ENCODE data around the gene GLS2. TPM values are rescaled to one million over a fixed set of nuclear protein-coding genes. Genes with fewer than 3 reads are reported as not detected.

GLS2 gene
- total and polyA plus RNA-seq, 4 donors = 28.0 to 53.8 (median 47.9) TPM

DNA sequence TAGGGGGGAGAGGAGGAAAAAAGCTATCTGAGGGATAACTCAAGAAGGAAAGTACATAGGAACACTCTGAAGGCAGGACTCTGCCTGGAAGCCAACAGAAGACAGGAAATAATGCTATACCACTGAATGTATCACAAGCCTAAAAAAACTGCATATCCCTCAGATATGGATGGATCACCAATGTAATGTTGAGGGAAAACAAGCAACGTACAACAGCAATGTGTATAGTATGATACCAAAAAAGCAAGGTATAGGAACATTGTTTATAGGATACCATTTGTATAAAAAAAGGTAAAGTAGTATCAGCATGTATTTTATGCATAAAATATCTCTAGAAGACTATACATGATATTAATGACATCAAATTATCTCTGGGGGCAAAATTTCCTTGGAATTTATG is 3.4 kb downstream of the GLS2 start:
- TF ChIP-seq SP1 (IDR thresholded peaks at IDR 0.05) (no peak), FOXA2 (IDR thresholded peaks at IDR 0.05) (no peak), JUND (IDR thresholded peaks at IDR 0.05) (no peak), YY1 (IDR thresholded peaks at IDR 0.05) (no peak), RXRA (IDR thresholded peaks at IDR 0.05) (no peak), HNF4A (conservative IDR thresholded peaks at IDR 0.05) (no peak), TAF1 (conservative IDR thresholded peaks at IDR 0.05) (no peak), FOXA1 (IDR thresholded peaks at IDR 0.05) (no peak), HNF4G (IDR thresholded peaks at IDR 0.05) (no peak), RAD21 (IDR thresholded peaks at IDR 0.05) (no peak), NR2F2 (IDR thresholded peaks at IDR 0.05) (no peak), GABPA (IDR thresholded peaks at IDR 0.05 in 1 of 2, conservative IDR thresholded peaks at IDR 0.05 in 1 of 2) (no peak), EGR1 (IDR thresholded peaks at IDR 0.05; ENCODE audit: low read depth in 2 of 2) (no peak)
- TF ChIP-seq, protein P1, sequence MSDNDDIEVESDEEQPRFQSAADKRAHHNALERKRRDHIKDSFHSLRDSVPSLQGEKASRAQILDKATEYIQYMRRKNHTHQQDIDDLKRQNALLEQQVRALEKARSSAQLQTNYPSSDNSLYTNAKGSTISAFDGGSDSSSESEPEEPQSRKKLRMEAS (IDR thresholded peaks at IDR 0.05) = no peak
- TF ChIP-seq, protein P2, sequence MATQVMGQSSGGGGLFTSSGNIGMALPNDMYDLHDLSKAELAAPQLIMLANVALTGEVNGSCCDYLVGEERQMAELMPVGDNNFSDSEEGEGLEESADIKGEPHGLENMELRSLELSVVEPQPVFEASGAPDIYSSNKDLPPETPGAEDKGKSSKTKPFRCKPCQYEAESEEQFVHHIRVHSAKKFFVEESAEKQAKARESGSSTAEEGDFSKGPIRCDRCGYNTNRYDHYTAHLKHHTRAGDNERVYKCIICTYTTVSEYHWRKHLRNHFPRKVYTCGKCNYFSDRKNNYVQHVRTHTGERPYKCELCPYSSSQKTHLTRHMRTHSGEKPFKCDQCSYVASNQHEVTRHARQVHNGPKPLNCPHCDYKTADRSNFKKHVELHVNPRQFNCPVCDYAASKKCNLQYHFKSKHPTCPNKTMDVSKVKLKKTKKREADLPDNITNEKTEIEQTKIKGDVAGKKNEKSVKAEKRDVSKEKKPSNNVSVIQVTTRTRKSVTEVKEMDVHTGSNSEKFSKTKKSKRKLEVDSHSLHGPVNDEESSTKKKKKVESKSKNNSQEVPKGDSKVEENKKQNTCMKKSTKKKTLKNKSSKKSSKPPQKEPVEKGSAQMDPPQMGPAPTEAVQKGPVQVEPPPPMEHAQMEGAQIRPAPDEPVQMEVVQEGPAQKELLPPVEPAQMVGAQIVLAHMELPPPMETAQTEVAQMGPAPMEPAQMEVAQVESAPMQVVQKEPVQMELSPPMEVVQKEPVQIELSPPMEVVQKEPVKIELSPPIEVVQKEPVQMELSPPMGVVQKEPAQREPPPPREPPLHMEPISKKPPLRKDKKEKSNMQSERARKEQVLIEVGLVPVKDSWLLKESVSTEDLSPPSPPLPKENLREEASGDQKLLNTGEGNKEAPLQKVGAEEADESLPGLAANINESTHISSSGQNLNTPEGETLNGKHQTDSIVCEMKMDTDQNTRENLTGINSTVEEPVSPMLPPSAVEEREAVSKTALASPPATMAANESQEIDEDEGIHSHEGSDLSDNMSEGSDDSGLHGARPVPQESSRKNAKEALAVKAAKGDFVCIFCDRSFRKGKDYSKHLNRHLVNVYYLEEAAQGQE (IDR thresholded peaks at IDR 0.05) = no peak
- TF ChIP-seq, protein P3, sequence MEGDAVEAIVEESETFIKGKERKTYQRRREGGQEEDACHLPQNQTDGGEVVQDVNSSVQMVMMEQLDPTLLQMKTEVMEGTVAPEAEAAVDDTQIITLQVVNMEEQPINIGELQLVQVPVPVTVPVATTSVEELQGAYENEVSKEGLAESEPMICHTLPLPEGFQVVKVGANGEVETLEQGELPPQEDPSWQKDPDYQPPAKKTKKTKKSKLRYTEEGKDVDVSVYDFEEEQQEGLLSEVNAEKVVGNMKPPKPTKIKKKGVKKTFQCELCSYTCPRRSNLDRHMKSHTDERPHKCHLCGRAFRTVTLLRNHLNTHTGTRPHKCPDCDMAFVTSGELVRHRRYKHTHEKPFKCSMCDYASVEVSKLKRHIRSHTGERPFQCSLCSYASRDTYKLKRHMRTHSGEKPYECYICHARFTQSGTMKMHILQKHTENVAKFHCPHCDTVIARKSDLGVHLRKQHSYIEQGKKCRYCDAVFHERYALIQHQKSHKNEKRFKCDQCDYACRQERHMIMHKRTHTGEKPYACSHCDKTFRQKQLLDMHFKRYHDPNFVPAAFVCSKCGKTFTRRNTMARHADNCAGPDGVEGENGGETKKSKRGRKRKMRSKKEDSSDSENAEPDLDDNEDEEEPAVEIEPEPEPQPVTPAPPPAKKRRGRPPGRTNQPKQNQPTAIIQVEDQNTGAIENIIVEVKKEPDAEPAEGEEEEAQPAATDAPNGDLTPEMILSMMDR (IDR thresholded peaks at IDR 0.05; ENCODE audit: low read depth, low read length, missing input control) = no peak
- TF ChIP-seq, protein P4, sequence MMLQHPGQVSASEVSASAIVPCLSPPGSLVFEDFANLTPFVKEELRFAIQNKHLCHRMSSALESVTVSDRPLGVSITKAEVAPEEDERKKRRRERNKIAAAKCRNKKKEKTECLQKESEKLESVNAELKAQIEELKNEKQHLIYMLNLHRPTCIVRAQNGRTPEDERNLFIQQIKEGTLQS (IDR thresholded peaks at IDR 0.05) = no peak
- TF ChIP-seq, protein P5, sequence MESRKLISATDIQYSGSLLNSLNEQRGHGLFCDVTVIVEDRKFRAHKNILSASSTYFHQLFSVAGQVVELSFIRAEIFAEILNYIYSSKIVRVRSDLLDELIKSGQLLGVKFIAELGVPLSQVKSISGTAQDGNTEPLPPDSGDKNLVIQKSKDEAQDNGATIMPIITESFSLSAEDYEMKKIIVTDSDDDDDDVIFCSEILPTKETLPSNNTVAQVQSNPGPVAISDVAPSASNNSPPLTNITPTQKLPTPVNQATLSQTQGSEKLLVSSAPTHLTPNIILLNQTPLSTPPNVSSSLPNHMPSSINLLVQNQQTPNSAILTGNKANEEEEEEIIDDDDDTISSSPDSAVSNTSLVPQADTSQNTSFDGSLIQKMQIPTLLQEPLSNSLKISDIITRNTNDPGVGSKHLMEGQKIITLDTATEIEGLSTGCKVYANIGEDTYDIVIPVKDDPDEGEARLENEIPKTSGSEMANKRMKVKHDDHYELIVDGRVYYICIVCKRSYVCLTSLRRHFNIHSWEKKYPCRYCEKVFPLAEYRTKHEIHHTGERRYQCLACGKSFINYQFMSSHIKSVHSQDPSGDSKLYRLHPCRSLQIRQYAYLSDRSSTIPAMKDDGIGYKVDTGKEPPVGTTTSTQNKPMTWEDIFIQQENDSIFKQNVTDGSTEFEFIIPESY (IDR thresholded peaks at IDR 0.05) = no peak
- 83% methylated on average over 1 of the region's 1 CpG for WGBS
- H3K27ac ChIP-seq (ENCODE audit: low read depth in 1 of 2, low read length in 2 of 2) = peak overlapping the region; percentile 23 to 42
- H3K4me3 ChIP-seq (ENCODE audit: low read depth in 1 of 3, low read length in 3 of 3) = no peak overlapping the region
- H3K9ac ChIP-seq (ENCODE audit: low read depth in 1 of 2, low read length in 2 of 2) = no peak overlapping the region
- peaks cover 0 to 1% (median 0%) of the 10 kb centered on the region in 4 donors for H3K36me3 ChIP-seq (ENCODE audit: control insufficient read depth in 4 of 4, insufficient read depth in 3 of 4, low read depth in 1 of 4, low read length in 3 of 4)
- H3K27me3 ChIP-seq (ENCODE audit: control insufficient read depth in 4 of 4, insufficient read depth in 4 of 4, low read length in 3 of 4) = no peaks in the 10 kb centered on the region
- DNase-seq (ENCODE audit: low spot score) = no peak
- H3K4me1 ChIP-seq (ENCODE audit: control insufficient read depth in 4 of 4, insufficient read depth in 4 of 4, low read length in 3 of 4) = peaks cover 1 to 57% (median 34%) of the 10 kb centered on the region in 4 donors
- no peaks in the 10 kb centered on the region for H3K9me3 ChIP-seq (ENCODE audit: control insufficient read depth in 4 of 4, low read length in 3 of 4)

Data from liver (tissue), 9 donors.